Measurements from ENCODE around the gene CLASRP. TPM values are rescaled to one million over a fixed set of nuclear protein-coding genes. Genes with fewer than 3 reads are reported as not detected.

CLASRP gene
- total and polyA plus RNA-seq, 2 of the 8 experiments (the other 6 are each of a cell fraction or from before 2014, with no cell fraction given) = 22.3 to 71.7 TPM

- no peak for FAIRE-seq
- 86% methylated on average over 4 of the region's 4 CpGs; no CpG with 5 or more reads in 1 of the 2 experiments for WGBS, 2 experiments (ENCODE audit: extremely low coverage in 1 of 2, insufficient coverage in 1 of 2, insufficient read length in 1 of 2, insufficient replicate concordance in 2 of 2, low coverage in 1 of 2, low lambda C conversion rate in 2 of 2, missing lambda C conversion rate in 1 of 2)
- peaks cover 4% of the 10 kb centered on the region; the same call in 1 of the 2 replicates for H3K79me1 ChIP-seq (ENCODE audit: low read depth, low read length)
- no peak for TF ChIP-seq USF2 (IDR thresholded peaks at IDR 0.05; ENCODE audit: low read length)
- no peak for TF ChIP-seq SP2 (IDR thresholded peaks at IDR 0.05; ENCODE audit: low read length)
- TF ChIP-seq HDAC2 (IDR thresholded peaks at IDR 0.05; ENCODE audit: borderline replicate concordance in 1 of 2, low read depth in 2 of 2, low read length in 2 of 2) = no peak
- no peak for TF ChIP-seq CTCF (IDR thresholded peaks at IDR 0.05; ENCODE audit: control extremely low read depth in 1 of 3, insufficient read depth in 1 of 3, low read depth in 1 of 3, low read length in 3 of 3)
- TF ChIP-seq RXRA (IDR thresholded peaks at IDR 0.05; ENCODE audit: insufficient read depth, low read depth, low read length) = no peak
- no peak for TF ChIP-seq CHD2 (IDR thresholded peaks at IDR 0.05; ENCODE audit: low read length)
- TF ChIP-seq SP4 (IDR thresholded peaks at IDR 0.05; ENCODE audit: low read length) = no peak
- no peak for TF ChIP-seq MAFK (IDR thresholded peaks at IDR 0.05; ENCODE audit: low read depth, low read length)
- no peak for TF ChIP-seq POLR2AphosphoS5 (IDR thresholded peaks at IDR 0.05; ENCODE audit: low read depth, low read length)
- no peak for TF ChIP-seq EP300 (IDR thresholded peaks at IDR 0.05; ENCODE audit: borderline replicate concordance in 1 of 2, low read depth in 2 of 2, low read length in 2 of 2)
Measured at GRCh38 chr19:45061965-45062364, 23.1 kb downstream of the CLASRP start.

More at GRCh38 chr19:45061965-45062364, 23.1 kb downstream of the CLASRP start:
- ChIA-PET CTCF (ENCODE audit: partially characterized antibody) (interaction anchor here (1.2 to 3.5 kb wide), 5 partner anchors 10 to 178 kb away, joined by 3 to 9 read pairs (median 5); partner anchors contain the start of gene APOC2), POLR2A (ENCODE audit: partially characterized antibody) (interaction anchor here (0.8 to 2.9 kb wide), 4 partner anchors 10 to 167 kb away, joined by 3 to 13 read pairs (median 3); partner anchors contain the start of gene PPP1R37)
- peaks cover 2% of the 10 kb centered on the region; the same call in 1 of the 2 replicates for H3K23me2 ChIP-seq (ENCODE audit: low read depth, low read length)
- no peak overlapping the region for H2BK5ac ChIP-seq (ENCODE audit: low read depth, low read length)
- no peak overlapping the region for H3K27ac ChIP-seq (ENCODE audit: low read depth, low read length)
- H2AFZ ChIP-seq (ENCODE audit: low read length) = no peak overlapping the region
- H4K5ac ChIP-seq (ENCODE audit: insufficient read length, low read depth, low read length) = no peak overlapping the region
- no peak overlapping the region for H3K14ac ChIP-seq (ENCODE audit: insufficient read length)
- H3K27me3 ChIP-seq (replicated peaks in 1 of 4; ENCODE audit: control insufficient read depth in 3 of 4, extremely low read depth in 1 of 4, insufficient read depth in 3 of 4, low read length in 3 of 4) = no peaks in the 10 kb centered on the region
- peaks cover 0 to 4% (median 1%) of the 10 kb centered on the region in 4 experiments; a peak in 4 of 7 replicates for H3K4me1 ChIP-seq (replicated peaks in 1 of 4; ENCODE audit: control insufficient read depth in 3 of 4, insufficient read depth in 4 of 4, low read length in 3 of 4)
- no peak overlapping the region for H3K56ac ChIP-seq (replicated peaks; ENCODE audit: insufficient read length, low read depth, low read length)
- no peaks in the 10 kb centered on the region for H3K79me2 ChIP-seq (ENCODE audit: control insufficient read depth in 1 of 2, insufficient read depth in 2 of 2, low read length in 2 of 2)
- peaks cover 10 to 17% of the 10 kb centered on the region in 2 experiments for H4K20me1 ChIP-seq (replicated peaks in 1 of 2; ENCODE audit: control insufficient read depth in 1 of 2, insufficient read depth in 2 of 2, low read length in 2 of 2)
- no peak overlapping the region for H2BK15ac ChIP-seq (ENCODE audit: low read length)
- H2BK20ac ChIP-seq (ENCODE audit: low read length) = no peak overlapping the region
- H3K4me2 ChIP-seq (ENCODE audit: insufficient read depth in 1 of 2, low read depth in 2 of 2, low read length in 2 of 2) = no peak overlapping the region
- H3K4ac ChIP-seq (replicated peaks; ENCODE audit: insufficient read length, low read depth, low read length) = no peak overlapping the region
- DNase-seq (ENCODE audit: low read depth in 1 of 2, low spot score in 2 of 2) = no peak
- H4K8ac ChIP-seq (ENCODE audit: extremely low read depth, insufficient read depth, low read length) = no peak overlapping the region
- peaks cover 9 to 65% (median 43%) of the 10 kb centered on the region in 4 experiments; a peak in 7 of 8 replicates for H3K36me3 ChIP-seq (ENCODE audit: control insufficient read depth in 2 of 4, insufficient read depth in 4 of 4, low read length in 3 of 4)
- H3K23ac ChIP-seq (ENCODE audit: insufficient read length) = no peak overlapping the region
- no peak overlapping the region for H3K18ac ChIP-seq (ENCODE audit: extremely low read depth, low read length)
- H4K91ac ChIP-seq (replicated peaks; ENCODE audit: insufficient read length, low read length) = no peak overlapping the region
- H2BK120ac ChIP-seq (replicated peaks; ENCODE audit: low read depth, low read length) = no peak overlapping the region
- no peak overlapping the region for H2BK12ac ChIP-seq (ENCODE audit: low read depth, low read length)
- H3K9me3 ChIP-seq (ENCODE audit: insufficient read depth in 2 of 2, low read depth in 1 of 2, low read length in 1 of 2) = no peaks in the 10 kb centered on the region; a peak in 1 of 4 replicates
- H3K4me3 ChIP-seq (ENCODE audit: extremely low read depth in 1 of 4, insufficient read depth in 2 of 4, low read depth in 3 of 4, low read length in 4 of 4) = no peak overlapping the region
- H2AK5ac ChIP-seq (ENCODE audit: low read depth, low read length) = no peak overlapping the region
- no peak overlapping the region for H3K9ac ChIP-seq (replicated peaks in 1 of 4; ENCODE audit: extremely low read depth in 1 of 4, low read depth in 3 of 4, low read length in 3 of 4)

Data from H1 (cell line).